HepG2 (cell line): ENCODE measurements around the gene DLG2. TPM values are rescaled to one million over a fixed set of nuclear protein-coding genes. Genes with fewer than 3 reads are reported as not detected.

ENCODE experiments used
- ARNT ChIP-seq: fragments of 450-650 bp; IDR thresholded peaks from 2 replicates; pipeline ENCODE4 v1.6.1; 2017
- ASH2L ChIP-seq: fragments of 300-600, 200-600 bp; sonication (generic); IDR thresholded peaks from 2 replicates; pipeline ENCODE4 v1.7.0; 2017; ENCODE audit warnings: low read depth, mild to moderate bottlenecking, moderate library complexity, mixed read lengths, low read length; ENCODE audit not compliant: insufficient read length
- CBFB ChIP-seq: sonication (generic); formaldehyde crosslinking; IDR thresholded peaks from 2 replicates; pipeline ENCODE4 v1.4.0; 2020; ENCODE audit warnings: missing genetic modification reagents
- CHCHD3 ChIP-seq: sonication (generic); formaldehyde crosslinking; IDR thresholded peaks from 2 replicates; pipeline ENCODE4 v1.8.0; 2022; ENCODE audit warnings: mild to moderate bottlenecking, missing genetic modification reagents, moderate library complexity
- FIP1L1 ChIP-seq: fragments of 200-400 bp; formaldehyde crosslinking; IDR thresholded peaks from 2 replicates; pipeline ENCODE4 v1.6.1; 2018; ENCODE audit warnings: low read depth, mild to moderate bottlenecking, low read length, moderate library complexity, borderline replicate concordance; ENCODE audit not compliant: insufficient read depth
- HOXA3 ChIP-seq: sonication (generic); formaldehyde crosslinking; IDR thresholded peaks from 2 replicates; pipeline ENCODE4 v1.5.0; 2020; ENCODE audit warnings: missing genetic modification reagents
- KAT8 ChIP-seq: IDR thresholded peaks from 2 replicates; pipeline ENCODE4 v1.6.1; 2016; ENCODE audit warnings: missing genetic modification reagents, missing compliant biosample characterization
- KLF12 ChIP-seq: sonication (generic); formaldehyde crosslinking; IDR thresholded peaks from 2 replicates; pipeline ENCODE4 v1.4.0; 2020; ENCODE audit warnings: missing genetic modification reagents, borderline replicate concordance
- PRMT3 ChIP-seq: sonication (generic); formaldehyde crosslinking; IDR thresholded peaks from 2 replicates; pipeline ENCODE4 v1.8.1; 2022; ENCODE audit warnings: low read depth, mild to moderate bottlenecking, moderate library complexity, missing genetic modification reagents, borderline replicate concordance
- RAD51 ChIP-seq: fragments of 450-650 bp; IDR thresholded peaks from 2 replicates; pipeline ENCODE4 v1.6.1; 2016; ENCODE audit warnings: borderline replicate concordance
- SKI ChIP-seq: fragments of 450-650 bp; IDR thresholded peaks from one replicate; pipeline ENCODE4 v1.6.1; 2018; ENCODE audit warnings: mild to moderate bottlenecking; ENCODE audit not compliant: partially characterized antibody
- U2AF1 ChIP-seq: fragments of 200-400 bp; formaldehyde crosslinking; optimal IDR thresholded peaks from 2 replicates; pipeline ENCODE3; 2017; ENCODE audit warnings: mild to moderate bottlenecking, low read depth, low read length
- ZBTB42 ChIP-seq: sonication (generic); formaldehyde crosslinking; IDR thresholded peaks from 2 replicates; pipeline ENCODE4 v1.5.0; 2020; ENCODE audit warnings: mild to moderate bottlenecking, missing genetic modification reagents
- ZFP1 ChIP-seq: IDR thresholded peaks from 2 replicates; pipeline ENCODE4 v1.6.1; 2016
- ZFP36L2 ChIP-seq: sonication (generic); formaldehyde crosslinking; IDR thresholded peaks from 2 replicates; pipeline ENCODE4 v1.4.0; 2020; ENCODE audit warnings: missing genetic modification reagents
- ZKSCAN8 ChIP-seq: IDR thresholded peaks from 2 replicates; pipeline ENCODE4 v1.6.1; 2016; ENCODE audit warnings: borderline replicate concordance, missing genetic modification reagents, missing compliant biosample characterization
- ZMYM3 ChIP-seq: sonication (generic); formaldehyde crosslinking; IDR thresholded peaks from 2 replicates; pipeline ENCODE4 v1.5.1; 2020; ENCODE audit warnings: mild to moderate bottlenecking, missing genetic modification reagents
- polyA plus RNA-seq, 8 experiments: library from polyadenylated mRNA; depleted of rRNA in 3 of 8; stranded (reverse) in 7 of 8; unstranded in 1 of 8; fragments of >200 nt; fragmentation: Illumina TruSeq in 4 of 8; extraction: Trizol in 4 of 8; gene quantifications; 2 replicates each; pipeline versions ENCODE4 v1.2.1 to v1.2.3, GENCODE V29; 2011 to 2016; ENCODE audit warnings: low read depth in 4 of 8, missing spikeins in 1 of 8, mixed read lengths in 1 of 8; ENCODE audit not compliant: insufficient read depth in 1 of 8
- total RNA-seq, 5 experiments: library from RNA; depleted of rRNA; stranded (reverse); fragments of >200 nt; fragmentation: Illumina TruSeq; extraction: Trizol; gene quantifications; 2 replicates each; pipeline ENCODE4 v1.2.3, GENCODE V29; 2016; ENCODE audit warnings: low read depth in 1 of 5
- TF ChIP-seq, protein P1 (sequence below): sonication (generic); formaldehyde crosslinking; IDR thresholded peaks from 2 replicates; pipeline ENCODE4 v1.8.0; 2022; ENCODE audit warnings: mild to moderate bottlenecking, missing genetic modification reagents, borderline replicate concordance
- TF ChIP-seq, protein P2 (sequence below): sonication (generic); formaldehyde crosslinking; IDR thresholded peaks from 2 replicates; pipeline ENCODE4 v1.4.0; 2020; ENCODE audit warnings: missing genetic modification reagents, mild to moderate bottlenecking, borderline replicate concordance

The DLG2 gene
- total and polyA plus RNA-seq, 2 of the 13 experiments (the other 11 are each of a cell fraction or from before 2014, with no cell fraction given) = 0.46 to 1.0 TPM

DNA sequence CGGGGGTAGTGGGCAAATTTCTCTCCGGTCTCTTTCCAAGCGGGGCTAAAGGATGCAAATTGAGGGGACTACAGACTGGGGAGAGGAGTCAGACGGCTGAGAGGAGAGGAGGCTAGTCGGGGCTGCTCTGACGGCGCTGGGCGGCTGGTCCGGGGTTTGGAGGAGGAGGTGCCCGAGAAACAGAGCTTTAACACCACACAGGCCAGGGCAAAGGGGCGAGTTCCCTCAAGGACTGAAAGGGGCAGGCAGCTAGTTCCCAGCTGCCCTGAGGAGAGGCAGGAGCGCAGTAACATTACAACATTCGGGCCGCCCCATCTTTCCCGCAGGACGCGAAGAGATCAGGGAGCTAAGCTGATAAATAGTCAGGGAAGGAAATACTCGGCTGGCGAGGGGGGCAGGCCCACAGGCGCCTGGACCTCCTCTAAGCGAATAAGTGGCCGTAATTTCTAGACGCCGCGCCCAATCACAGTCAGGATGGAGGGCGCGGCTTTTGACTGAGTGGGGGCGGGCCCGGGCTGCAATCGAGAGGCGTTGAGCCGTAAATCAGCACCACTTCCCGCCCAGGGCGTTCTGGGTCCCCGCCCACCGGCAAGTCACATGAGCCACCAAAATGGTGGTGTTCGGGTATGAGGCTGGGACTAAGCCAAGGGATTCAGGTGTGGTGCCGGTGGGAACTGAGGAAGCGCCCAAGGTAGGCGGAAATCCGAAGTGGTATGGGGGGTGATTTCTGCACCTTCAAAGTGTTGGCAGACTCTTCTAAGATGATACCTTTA, 1.0 kb upstream of the DLG2 start, which contains the start of gene TMEM126B (continued):
- 0 out of 2 replicates have a peak, but pooled peaks have one; percentile 45 for TF ChIP-seq KLF12 (CRISPR knock-in tag)
- no peak for TF ChIP-seq ZMYM3
- peak; percentile 94 for TF ChIP-seq KAT8 (CRISPR knock-in tag)
- no peak for TF ChIP-seq U2AF1
- no peak for TF ChIP-seq CHCHD3 (CRISPR knock-in tag)
- TF ChIP-seq, protein P1, sequence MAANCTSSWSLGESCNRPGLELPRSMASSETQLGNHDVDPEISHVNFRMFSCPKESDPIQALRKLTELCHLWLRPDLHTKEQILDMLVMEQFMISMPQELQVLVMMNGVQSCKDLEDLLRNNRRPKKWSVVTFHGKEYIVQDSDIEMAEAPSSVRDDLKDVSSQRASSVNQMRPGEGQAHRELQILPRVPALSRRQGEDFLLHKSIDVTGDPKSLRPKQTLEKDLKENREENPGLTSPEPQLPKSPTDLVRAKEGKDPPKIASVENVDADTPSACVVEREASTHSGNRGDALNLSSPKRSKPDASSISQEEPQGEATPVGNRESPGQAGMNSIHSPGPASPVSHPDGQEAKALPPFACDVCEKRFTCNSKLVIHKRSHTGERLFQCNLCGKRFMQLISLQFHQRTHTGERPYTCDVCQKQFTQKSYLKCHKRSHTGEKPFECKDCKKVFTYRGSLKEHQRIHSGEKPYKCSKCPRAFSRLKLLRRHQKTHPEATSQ = peak; percentile 83; the same call in 1 of the 2 replicates
- TF ChIP-seq ASH2L = peak; percentile 85
- TF ChIP-seq SKI = no peak
- no peak for TF ChIP-seq ARNT
- TF ChIP-seq CBFB = no peak; the same call in 1 of the 2 replicates
- peak; percentile 72; the same call in 1 of the 2 replicates for TF ChIP-seq PRMT3 (CRISPR knock-in tag)
- TF ChIP-seq RAD51 = peak; percentile 51; the same call in 1 of the 2 replicates
- peak; percentile 80 for TF ChIP-seq HOXA3 (CRISPR knock-in tag)
- TF ChIP-seq ZFP1 = no peak
- TF ChIP-seq ZKSCAN8 (CRISPR knock-in tag) = no peak
- TF ChIP-seq, protein P2, sequence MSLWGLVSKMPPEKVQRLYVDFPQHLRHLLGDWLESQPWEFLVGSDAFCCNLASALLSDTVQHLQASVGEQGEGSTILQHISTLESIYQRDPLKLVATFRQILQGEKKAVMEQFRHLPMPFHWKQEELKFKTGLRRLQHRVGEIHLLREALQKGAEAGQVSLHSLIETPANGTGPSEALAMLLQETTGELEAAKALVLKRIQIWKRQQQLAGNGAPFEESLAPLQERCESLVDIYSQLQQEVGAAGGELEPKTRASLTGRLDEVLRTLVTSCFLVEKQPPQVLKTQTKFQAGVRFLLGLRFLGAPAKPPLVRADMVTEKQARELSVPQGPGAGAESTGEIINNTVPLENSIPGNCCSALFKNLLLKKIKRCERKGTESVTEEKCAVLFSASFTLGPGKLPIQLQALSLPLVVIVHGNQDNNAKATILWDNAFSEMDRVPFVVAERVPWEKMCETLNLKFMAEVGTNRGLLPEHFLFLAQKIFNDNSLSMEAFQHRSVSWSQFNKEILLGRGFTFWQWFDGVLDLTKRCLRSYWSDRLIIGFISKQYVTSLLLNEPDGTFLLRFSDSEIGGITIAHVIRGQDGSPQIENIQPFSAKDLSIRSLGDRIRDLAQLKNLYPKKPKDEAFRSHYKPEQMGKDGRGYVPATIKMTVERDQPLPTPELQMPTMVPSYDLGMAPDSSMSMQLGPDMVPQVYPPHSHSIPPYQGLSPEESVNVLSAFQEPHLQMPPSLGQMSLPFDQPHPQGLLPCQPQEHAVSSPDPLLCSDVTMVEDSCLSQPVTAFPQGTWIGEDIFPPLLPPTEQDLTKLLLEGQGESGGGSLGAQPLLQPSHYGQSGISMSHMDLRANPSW = no peak
- no peak for TF ChIP-seq ZFP36L2 (CRISPR knock-in tag)
- no peak for TF ChIP-seq ZBTB42 (CRISPR knock-in tag)
- TF ChIP-seq FIP1L1 = no peak
